NCI-H2196 treated with DMSO at 0.1 percent for 48 hours (cell line): ENCODE data around the gene EPN1.

Experiments
- DNase-seq: peaks from one replicate; lab custom pipeline; 2025; ENCODE audit not compliant: unreplicated experiment; lab: John Stamatoyannopoulos, UW

Gene EPN1

GRCh38 chr19:55691561-55692481 lies 16.8 kb downstream of the EPN1 start:
- DNase-seq = no peak

GRCh38 chr19:55692681-55693081 lies 17.7 kb downstream of the EPN1 start:
- DNase-seq = no peak

GRCh38 chr19:55693336-55693974 lies 18.4 kb downstream of the EPN1 start:
- no peak for DNase-seq

- DNase-seq = no peak
Measured at GRCh38 chr19:55694241-55694655, 19.2 kb downstream of the EPN1 start.

GRCh38 chr19:55694656-55695491 lies 19.8 kb downstream of the EPN1 start:
- no peak for DNase-seq

- DNase-seq = no peak
Measured at GRCh38 chr19:55695511-55696290, 20.7 kb downstream of the EPN1 start.

GRCh38 chr19:55696301-55697068 lies 21.5 kb downstream of the EPN1 start:
- DNase-seq = no peak

GRCh38 chr19:55697069-55697440 lies 22.0 kb downstream of the EPN1 start:
- DNase-seq = no peak

- DNase-seq = no peak
Measured at GRCh38 chr19:55697698-55698097, 22.7 kb downstream of the EPN1 start.

- DNase-seq = no peak
Measured at GRCh38 chr19:55698256-55698655, 23.2 kb downstream of the EPN1 start.

- no peak for DNase-seq
Measured at GRCh38 chr19:55699221-55699620, 24.2 kb downstream of the EPN1 start.

GRCh38 chr19:55700813-55701212 lies 25.8 kb downstream of the EPN1 start:
- no peak for DNase-seq

GRCh38 chr19:55702131-55702627 lies 27.2 kb downstream of the EPN1 start:
- DNase-seq = no peak

GRCh38 chr19:55703790-55704215 lies 28.8 kb downstream of the EPN1 start:
- DNase-seq = no peak

GRCh38 chr19:55704494-55705245 lies 29.6 kb downstream of the EPN1 start:
- DNase-seq = no peak

GRCh38 chr19:55705972-55706371 lies 30.9 kb downstream of the EPN1 start:
- DNase-seq = no peak

GRCh38 chr19:55711719-55712118 lies 36.7 kb downstream of the EPN1 start:
- DNase-seq = no peak

- no peak for DNase-seq
Measured at GRCh38 chr19:55712804-55713631, 38.0 kb downstream of the EPN1 start.
